Subcutaneous adipose tissue (tissue), 4 donors: Measurements from ENCODE around the gene CES4A. TPM values are rescaled to one million over a fixed set of nuclear protein-coding genes. Genes with fewer than 3 reads are reported as not detected.

Experiments used
- CTCF ChIP-seq: fragments of 450-650 bp; IDR thresholded peaks from one replicate; pipeline ENCODE4 v1.5.1; 2016; ENCODE audit warnings: low read depth, mild to moderate bottlenecking, control low read depth, antibody characterized with exemption, moderate library complexity
- total RNA-seq, 4 donors: library from RNA; depleted of rRNA; stranded (reverse); fragments of >200 nt; gene quantifications; one replicate each; pipeline ENCODE4 v1.1.0, GENCODE V29; 2016

The CES4A gene
- total RNA-seq, 4 donors from 2014 or later: 5.4 to 25.2 (median 6.6) TPM

- TF ChIP-seq CTCF: no peak
Measured at GRCh38 chr16:67015313-67015731, 26.9 kb downstream of the CES4A start.

GRCh38 chr16:67016143-67016542 is 27.8 kb downstream of the CES4A start:
- TF ChIP-seq CTCF: no peak

- TF ChIP-seq CTCF: no peak
Measured at GRCh38 chr16:67016681-67017420, 28.5 kb downstream of the CES4A start.

- TF ChIP-seq CTCF: no peak
Measured at GRCh38 chr16:67017421-67017750, 29.0 kb downstream of the CES4A start.

- no peak for TF ChIP-seq CTCF
Measured at GRCh38 chr16:67017810-67018488, 29.6 kb downstream of the CES4A start.

GRCh38 chr16:67019171-67019570 is 30.8 kb downstream of the CES4A start:
- no peak for TF ChIP-seq CTCF

GRCh38 chr16:67021321-67021720 is 32.9 kb downstream of the CES4A start:
- TF ChIP-seq CTCF: no peak
